GM18519 (cell line): ENCODE measurements around the gene SPRR3.
"Not testable (repeated sequence)": the region's sequence is repeated elsewhere in the genome, so short reads cannot be mapped to it uniquely, and the experiment has no call there.

Experiments used
- ATAC-seq: cut with Tn5 transposase; IDR thresholded peaks from one replicate; pipeline ENCODE4 v1.9.1; 2021; ENCODE audit warnings: mild to moderate bottlenecking, moderate library complexity; ENCODE audit not compliant: unreplicated experiment, low FRiP score

SPRR3 gene

DNA sequence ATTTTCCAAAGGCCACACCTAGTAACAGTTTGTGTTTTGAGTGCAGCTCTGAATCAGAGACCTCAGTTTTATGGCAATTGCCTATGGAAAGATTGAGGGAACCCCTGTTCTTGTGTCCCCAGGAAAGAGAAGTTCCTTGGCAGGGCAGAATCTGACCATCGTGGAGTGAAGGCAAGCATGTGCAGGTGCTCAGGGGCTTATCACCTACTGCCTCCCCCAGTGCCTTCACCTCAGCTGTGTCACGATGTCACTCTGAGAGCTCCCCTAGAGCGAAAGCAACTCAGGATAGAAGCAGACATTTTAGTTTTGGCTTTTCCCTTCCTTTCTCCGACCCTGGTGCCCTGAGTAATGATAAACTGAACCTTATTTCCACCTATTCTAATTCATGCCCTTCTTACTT is 19.5 kb upstream of the SPRR3 start:
- no peak for ATAC-seq

- no peak for ATAC-seq
These were observed 18.3 kb upstream of the SPRR3 start for GRCh38 chr1:152983234-152983633.

GRCh38 chr1:152983743-152984142 is 17.8 kb upstream of the SPRR3 start, which contains the start of gene SPRR1A:
TSS of gene SPRR1A (plus strand) at chr1:152984081. CDS start at chr1:152985231, 1,150 bp downstream.
- no peak for ATAC-seq

DNA sequence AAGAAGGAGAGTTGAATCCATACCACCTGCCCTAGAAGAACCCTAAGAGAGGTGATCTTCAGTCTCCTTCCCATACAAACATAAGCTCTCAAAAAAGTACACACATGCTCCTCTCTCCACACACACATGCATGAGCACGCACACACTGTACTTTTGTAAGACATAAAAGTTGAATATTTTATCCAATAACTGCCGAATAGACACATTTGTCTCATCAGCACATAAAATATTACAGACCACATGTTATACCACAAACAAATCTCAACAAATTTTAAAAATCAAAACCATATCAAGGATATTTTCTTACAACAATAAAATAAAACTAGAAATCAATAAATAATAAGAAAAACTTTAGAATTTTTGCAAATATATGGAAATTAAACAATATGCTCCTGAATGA is 15.0 kb upstream of the SPRR3 start:
- ATAC-seq: no peak

- ATAC-seq: no peak
These were observed 8.4 kb upstream of the SPRR3 start for GRCh38 chr1:152993186-152993585.

- ATAC-seq: no peak
These were observed 5.7 kb upstream of the SPRR3 start for GRCh38 chr1:152995842-152996241.

- ATAC-seq: no peak
These were observed 4.7 kb upstream of the SPRR3 start for GRCh38 chr1:152996633-152997400.

DNA sequence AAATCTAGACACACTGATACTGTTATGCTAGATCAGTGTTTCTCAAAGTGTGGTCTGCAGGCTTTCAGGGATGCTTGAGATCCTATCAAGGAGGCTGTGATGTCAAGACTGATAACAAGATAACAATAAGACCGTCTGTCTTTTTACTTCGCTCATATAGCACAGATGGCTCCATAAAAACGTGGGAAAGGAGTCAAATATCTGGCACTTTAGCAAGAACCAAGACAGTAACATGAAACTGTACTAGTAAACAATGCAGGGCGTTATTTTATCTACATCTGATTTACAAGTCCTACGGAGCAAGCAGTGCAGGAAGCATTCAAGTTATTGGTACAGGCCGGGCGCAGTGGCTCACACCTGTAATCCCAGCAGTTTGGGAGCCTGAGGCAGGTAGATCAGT is 3.6 kb upstream of the SPRR3 start:
- ATAC-seq: no peak

GRCh38 chr1:152998476-152998875 is 3.1 kb upstream of the SPRR3 start:
- no peak for ATAC-seq

DNA sequence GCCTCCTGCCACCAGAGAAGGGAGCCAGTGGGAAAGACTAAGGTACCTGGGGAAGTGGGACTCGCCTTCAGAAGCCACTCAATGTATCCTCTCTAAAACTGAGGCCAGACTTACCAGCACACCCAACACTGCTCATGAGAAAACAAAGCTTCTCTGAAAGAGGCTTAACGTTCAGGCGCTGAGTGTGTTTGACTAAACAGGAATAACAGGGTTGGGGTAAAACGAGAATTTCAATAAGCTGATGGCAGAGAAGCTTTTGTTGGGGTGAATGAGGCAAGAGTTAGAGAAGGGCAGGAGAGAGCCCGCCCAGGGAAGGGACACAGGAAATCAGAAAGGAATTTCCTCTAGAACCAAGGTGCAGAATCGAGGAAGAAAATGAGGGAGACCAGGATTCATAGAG is 1.7 kb upstream of the SPRR3 start:
- no peak for ATAC-seq

DNA sequence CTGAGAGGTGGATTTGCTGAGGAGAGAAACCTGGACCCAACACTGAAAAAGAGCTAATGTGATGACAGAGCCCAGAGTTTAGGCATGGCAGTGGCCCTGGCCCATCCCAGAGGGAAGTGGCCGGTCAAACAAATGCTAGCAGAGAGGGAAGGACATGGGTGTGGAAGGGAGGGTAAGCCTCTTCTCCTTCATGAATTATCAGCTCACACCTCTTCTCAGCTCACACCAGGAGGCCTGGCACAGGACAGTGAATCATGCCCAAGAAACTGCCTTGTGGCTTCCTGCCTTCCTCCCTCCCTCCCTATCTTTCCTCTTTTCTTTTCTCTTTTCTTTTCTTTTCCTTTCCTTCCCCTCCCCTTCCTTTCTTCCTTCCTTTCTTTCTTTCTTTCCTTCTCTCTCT is 1.3 kb upstream of the SPRR3 start:
- ATAC-seq: no peak

GRCh38 chr1:153011235-153011758 is 9.7 kb downstream of the SPRR3 start:
- ATAC-seq: not testable (repeated sequence)

GRCh38 chr1:153021829-153022228 is 20.3 kb downstream of the SPRR3 start:
- not testable (repeated sequence) for ATAC-seq

DNA sequence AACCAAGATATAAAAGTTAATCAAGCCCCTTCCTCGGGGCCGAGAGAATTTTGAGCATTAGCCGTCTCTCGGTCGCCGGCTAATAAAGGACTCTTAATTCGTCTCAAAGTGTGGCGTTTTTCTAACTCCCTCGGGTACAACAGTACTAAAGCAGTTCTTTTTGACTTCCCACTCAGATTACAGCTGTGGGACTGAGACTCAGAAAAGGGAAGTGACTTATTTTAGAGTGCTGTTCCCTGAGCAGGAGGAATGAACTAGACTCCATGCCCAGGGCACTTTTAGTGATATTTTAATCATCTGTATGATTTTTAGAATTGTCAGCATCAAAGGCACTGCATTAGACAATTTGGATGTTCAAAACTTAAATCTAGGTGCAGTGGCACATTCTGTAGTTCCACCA is 20.8 kb downstream of the SPRR3 start:
- not testable (repeated sequence) for ATAC-seq

DNA sequence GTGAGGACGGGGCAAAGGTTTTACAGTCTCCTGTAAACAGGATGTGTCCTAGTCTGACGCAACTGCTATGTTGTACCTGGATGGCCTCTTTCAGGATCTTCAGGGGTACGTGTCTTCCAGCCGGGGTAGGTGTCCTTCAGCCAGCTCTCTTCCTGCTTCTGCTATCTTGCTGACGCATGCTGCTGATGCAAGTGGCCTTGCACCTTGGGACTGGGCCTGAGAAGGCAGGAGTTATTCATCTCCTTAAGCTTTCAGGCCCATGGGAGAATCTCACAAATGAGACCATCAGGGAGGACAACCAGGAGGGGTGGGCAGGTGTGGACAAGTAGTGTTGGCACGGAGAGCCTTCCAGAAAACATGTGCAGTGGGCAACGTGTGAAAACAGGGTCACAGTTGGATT is 21.6 kb downstream of the SPRR3 start:
- no peak for ATAC-seq

DNA sequence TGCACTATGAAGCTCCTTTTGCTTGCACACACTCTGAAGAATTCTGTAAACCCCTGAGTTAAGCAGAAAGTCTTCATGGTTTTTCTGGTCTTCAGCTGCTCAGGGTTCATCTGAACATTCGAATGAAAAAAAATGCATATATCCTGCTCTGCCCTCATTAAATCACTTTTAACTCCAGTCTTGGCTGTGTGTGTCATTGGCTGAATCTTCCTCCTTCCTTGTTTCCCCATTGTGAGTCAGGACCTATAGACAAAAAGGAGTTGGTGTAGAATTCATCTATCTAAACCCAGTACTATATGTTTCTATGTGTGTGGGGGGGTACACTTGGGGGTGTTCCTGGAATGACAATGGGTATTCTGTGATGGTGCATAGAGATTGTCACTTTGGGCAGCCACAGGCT is 22.9 kb downstream of the SPRR3 start:
- ATAC-seq: no peak

DNA sequence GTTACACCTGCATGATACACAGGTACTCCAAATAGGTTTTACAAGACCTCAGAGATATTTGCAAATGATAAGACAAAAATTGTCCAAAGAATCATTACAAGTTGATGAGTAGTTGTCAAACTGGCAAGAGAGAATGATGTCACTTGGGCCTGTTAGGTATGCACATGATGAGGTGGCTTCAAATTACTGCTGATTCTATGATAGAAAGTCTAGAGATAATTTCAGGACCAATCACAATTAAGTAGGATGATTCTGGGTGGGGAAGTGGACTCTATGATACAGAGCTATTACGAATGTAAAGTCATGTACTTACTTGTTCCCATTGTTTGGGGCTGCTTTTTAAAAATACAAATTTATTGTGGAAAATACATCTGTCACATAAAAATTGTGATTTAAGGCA is 24.2 kb downstream of the SPRR3 start:
- ATAC-seq: no peak

DNA sequence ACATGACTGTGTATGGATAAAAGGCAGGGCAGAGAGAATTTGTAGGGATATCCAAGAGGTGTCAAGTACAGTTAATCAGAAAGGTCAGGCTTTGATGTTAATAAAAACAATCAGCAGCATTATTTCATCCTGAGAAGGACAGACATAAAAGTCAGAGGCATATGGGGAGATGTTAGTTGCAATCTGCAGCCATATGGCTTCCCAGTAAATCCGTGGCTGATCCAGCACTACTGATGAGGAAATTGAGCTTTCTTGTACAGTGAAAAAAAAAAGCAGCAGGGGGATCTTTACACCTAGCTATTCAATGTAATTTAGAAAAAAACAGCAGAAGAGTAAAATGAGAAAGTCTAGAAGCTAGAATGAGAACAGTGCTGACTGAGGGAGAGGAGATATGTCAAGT is 27.2 kb downstream of the SPRR3 start:
- ATAC-seq: no peak

- ATAC-seq: no peak
These were observed 29.3 kb downstream of the SPRR3 start, which contains the start of gene SPRR1B for GRCh38 chr1:153030895-153031294. TSS of gene SPRR1B (plus strand) at chr1:153031203. CDS start at chr1:153032346, 1,143 bp downstream.

DNA sequence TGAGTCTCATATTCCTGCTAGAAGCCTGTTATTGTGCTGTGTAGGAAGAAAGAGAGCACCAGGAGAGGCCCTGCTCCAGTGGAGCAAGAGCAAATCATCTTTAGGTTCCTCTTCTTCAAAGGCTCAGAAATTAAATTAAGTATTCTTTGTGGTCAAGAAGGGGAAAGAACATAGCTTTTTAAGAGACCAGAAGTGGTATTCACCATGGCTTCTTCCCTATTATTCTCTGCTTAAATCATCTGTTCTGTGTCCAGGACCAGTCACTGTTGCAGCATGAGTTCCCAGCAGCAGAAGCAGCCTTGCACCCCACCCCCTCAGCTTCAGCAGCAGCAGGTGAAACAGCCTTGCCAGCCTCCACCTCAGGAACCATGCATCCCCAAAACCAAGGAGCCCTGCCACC is 30.5 kb downstream of the SPRR3 start:
- ATAC-seq: no peak

GRCh38 chr1:153032677-153033308 is 31.2 kb downstream of the SPRR3 start:
- no peak for ATAC-seq

- no peak for ATAC-seq
These were observed 33.7 kb downstream of the SPRR3 start for GRCh38 chr1:153035211-153035610.
